ENCODE data around the gene PNPLA1.

DNA sequence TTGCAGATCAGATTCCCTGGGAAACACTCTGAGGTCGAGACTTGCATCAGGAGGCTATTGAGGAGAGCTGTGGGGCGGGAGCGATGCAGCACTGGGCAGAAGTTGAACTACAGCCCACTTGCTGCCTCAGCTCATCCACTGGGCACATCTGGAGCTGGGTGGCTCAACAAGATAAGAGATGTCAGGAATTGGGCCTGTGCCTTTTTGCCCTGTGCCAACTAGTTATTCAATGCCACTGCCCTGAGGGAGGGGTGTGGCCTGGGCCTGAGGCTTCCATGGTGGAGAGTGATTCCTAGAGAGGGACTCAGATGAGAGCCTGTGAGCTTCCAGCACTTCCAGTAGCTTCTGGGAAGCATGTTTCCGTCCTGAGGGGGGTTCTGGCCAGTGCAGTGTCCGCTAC is 40.6 kb upstream of the PNPLA1 start:
- TF ChIP-seq, protein P1, sequence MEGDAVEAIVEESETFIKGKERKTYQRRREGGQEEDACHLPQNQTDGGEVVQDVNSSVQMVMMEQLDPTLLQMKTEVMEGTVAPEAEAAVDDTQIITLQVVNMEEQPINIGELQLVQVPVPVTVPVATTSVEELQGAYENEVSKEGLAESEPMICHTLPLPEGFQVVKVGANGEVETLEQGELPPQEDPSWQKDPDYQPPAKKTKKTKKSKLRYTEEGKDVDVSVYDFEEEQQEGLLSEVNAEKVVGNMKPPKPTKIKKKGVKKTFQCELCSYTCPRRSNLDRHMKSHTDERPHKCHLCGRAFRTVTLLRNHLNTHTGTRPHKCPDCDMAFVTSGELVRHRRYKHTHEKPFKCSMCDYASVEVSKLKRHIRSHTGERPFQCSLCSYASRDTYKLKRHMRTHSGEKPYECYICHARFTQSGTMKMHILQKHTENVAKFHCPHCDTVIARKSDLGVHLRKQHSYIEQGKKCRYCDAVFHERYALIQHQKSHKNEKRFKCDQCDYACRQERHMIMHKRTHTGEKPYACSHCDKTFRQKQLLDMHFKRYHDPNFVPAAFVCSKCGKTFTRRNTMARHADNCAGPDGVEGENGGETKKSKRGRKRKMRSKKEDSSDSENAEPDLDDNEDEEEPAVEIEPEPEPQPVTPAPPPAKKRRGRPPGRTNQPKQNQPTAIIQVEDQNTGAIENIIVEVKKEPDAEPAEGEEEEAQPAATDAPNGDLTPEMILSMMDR (IDR thresholded peaks at IDR 0.05; ENCODE audit: low read length), result no peak
- TF ChIP-seq EZH2 (optimal IDR thresholded peaks at IDR 0.05; ENCODE audit: low read depth, low read length) (no peak), EZH2phosphoT487 (IDR thresholded peaks at IDR 0.05; ENCODE audit: low read length) (no peak)
